Mesendoderm (in vitro differentiated cells): Measurements from ENCODE around the gene ZNF397.

Source experiments
- DNase-seq: peaks from one replicate; pipeline ENCODE4 v3.0.0; 2013
- H2AK5ac ChIP-seq: 2 replicates; pipeline ENCODE4 v1.6.1; 2013; ENCODE audit warnings: low read length, inconsistent platforms
- H2BK120ac ChIP-seq: 2 replicates; pipeline ENCODE4 v1.6.1; 2013; ENCODE audit warnings: low read depth, mild to moderate bottlenecking, low read length, moderate library complexity, mixed read lengths
- H2BK15ac ChIP-seq: replicated peaks from 2 replicates; pipeline ENCODE4 v1.6.1; 2013; ENCODE audit warnings: low read depth, mild to moderate bottlenecking, moderate library complexity
- H2BK5ac ChIP-seq: 2 replicates; pipeline ENCODE4 v1.6.1; 2013; ENCODE audit warnings: low read length, inconsistent platforms
- H3K18ac ChIP-seq: 2 replicates; pipeline ENCODE4 v1.6.1; 2013; ENCODE audit warnings: mild to moderate bottlenecking, low read length, mixed read lengths
- H3K23ac ChIP-seq: one replicate; pipeline ENCODE4 v1.6.1; 2013; ENCODE audit warnings: low read length
- H3K27ac ChIP-seq: 2 replicates; pipeline ENCODE4 v1.5.1; 2013; ENCODE audit warnings: low read depth, mild to moderate bottlenecking, inconsistent platforms, low read length, moderate library complexity
- H3K27me3 ChIP-seq: 2 replicates; pipeline ENCODE4 v1.6.1; 2013; ENCODE audit warnings: low read length, control low read depth, mild to moderate bottlenecking, inconsistent platforms; ENCODE audit not compliant: insufficient read depth, poor library complexity
- H3K36me3 ChIP-seq: 2 replicates; pipeline ENCODE4 v1.6.1; 2013; ENCODE audit warnings: low read length, inconsistent platforms; ENCODE audit not compliant: control insufficient read depth, insufficient read depth
- H3K4ac ChIP-seq: one replicate; pipeline ENCODE4 v1.6.1; 2013; ENCODE audit warnings: low read depth, mild to moderate bottlenecking, low read length, moderate library complexity
- H3K4me1 ChIP-seq: 2 replicates; pipeline ENCODE4 v1.6.1; 2013; ENCODE audit warnings: low read depth, low read length, inconsistent platforms; ENCODE audit not compliant: control insufficient read depth
- H3K4me2 ChIP-seq: 2 replicates; pipeline ENCODE4 v1.6.1; 2013; ENCODE audit warnings: low read length
- H3K4me3 ChIP-seq: 2 replicates; pipeline ENCODE4 v1.5.1; 2013; ENCODE audit warnings: mild to moderate bottlenecking, low read length
- H3K56ac ChIP-seq: one replicate; pipeline ENCODE4 v1.6.1; 2013; ENCODE audit warnings: low read length
- H3K79me1 ChIP-seq: 2 replicates; pipeline ENCODE4 v1.6.1; 2013; ENCODE audit warnings: low read length, inconsistent platforms
- H3K79me2 ChIP-seq: 2 replicates; pipeline ENCODE4 v1.6.1; 2013; ENCODE audit warnings: mild to moderate bottlenecking, low read length; ENCODE audit not compliant: control insufficient read depth, insufficient read depth
- H3K9ac ChIP-seq: 2 replicates; pipeline ENCODE4 v1.6.1; 2013; ENCODE audit warnings: low read length, inconsistent platforms
- H4K5ac ChIP-seq: one replicate; pipeline ENCODE4 v1.6.1; 2013; ENCODE audit warnings: low read length
- H4K8ac ChIP-seq: one replicate; pipeline ENCODE4 v1.6.1; 2013; ENCODE audit warnings: low read depth, mild to moderate bottlenecking, control low read depth, low read length, moderate library complexity
- WGBS: extraction: QIAGEN DNeasy Blood & Tissue Kit; methylation state at CpG from one replicate; pipeline ENCODE4 v1.1.7; 2013; ENCODE audit warnings: low lambda C conversion rate, missing lambda C conversion rate; ENCODE audit not compliant: insufficient coverage; ENCODE audit errors: extremely low coverage; 5-methylcytosine and 5-hydroxymethylcytosine counted together

The ZNF397 gene

DNA sequence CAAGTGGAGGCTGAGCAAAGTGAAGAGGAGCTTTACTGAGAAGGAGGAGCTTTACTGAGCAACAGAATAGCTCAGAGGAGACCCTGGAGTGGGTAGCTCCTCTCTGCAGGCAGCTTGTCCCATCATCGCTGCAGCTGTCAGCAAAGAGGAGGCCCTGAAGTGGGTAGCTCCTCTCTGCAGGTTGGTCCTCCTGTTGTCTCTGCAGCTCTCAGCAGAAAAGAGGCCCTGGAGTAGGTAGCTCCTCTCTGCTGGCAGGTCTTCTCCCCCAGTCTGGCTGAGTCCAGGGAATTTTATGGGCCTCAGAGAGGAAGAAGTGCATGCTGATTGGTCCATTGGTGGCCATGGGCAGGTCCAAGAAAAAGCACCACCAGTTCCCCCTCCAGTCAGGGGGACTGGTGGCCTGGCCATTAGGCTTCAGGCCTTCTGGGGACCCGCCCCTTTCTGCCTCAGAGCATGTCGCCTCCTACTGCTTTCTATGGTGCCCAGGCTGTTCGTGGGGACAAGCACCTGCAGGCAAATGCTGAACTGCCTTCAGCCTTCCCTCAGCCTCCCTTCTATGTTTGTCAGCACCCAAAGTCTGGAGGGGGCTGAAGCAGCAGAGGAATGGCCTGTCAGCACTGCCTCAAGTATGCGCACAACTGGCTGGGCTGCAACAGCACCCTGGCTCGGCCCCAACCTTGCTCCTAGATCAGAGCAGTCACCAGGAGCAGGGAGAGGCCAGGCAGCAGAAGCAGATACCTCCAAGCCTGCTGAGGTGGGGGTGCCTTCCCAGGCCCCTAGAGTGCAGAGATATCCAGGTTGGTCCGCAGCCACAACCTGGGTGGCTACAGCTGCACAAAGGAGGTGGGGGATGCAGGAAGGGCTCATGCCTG is 43.3 kb downstream of the ZNF397 start:
- H3K36me3 ChIP-seq, result no peaks in the 10 kb centered on the region
- no peak overlapping the region for H3K9ac ChIP-seq
- no peak overlapping the region for H3K4ac ChIP-seq
- H4K8ac ChIP-seq, result no peak overlapping the region
- no peak overlapping the region for H3K4me3 ChIP-seq
- H2BK15ac ChIP-seq, result no peak overlapping the region
- no peaks in the 10 kb centered on the region for H3K79me1 ChIP-seq
- no peak overlapping the region for H3K56ac ChIP-seq
- no peak overlapping the region for H3K18ac ChIP-seq
- H3K4me2 ChIP-seq, result no peak overlapping the region
- peak; percentile 61 for DNase-seq
- no peak overlapping the region for H2BK5ac ChIP-seq
- no peaks in the 10 kb centered on the region for H3K79me2 ChIP-seq
- no peaks in the 10 kb centered on the region for H3K4me1 ChIP-seq
- no peak overlapping the region for H2AK5ac ChIP-seq
- no peak overlapping the region for H2BK120ac ChIP-seq
- no peak overlapping the region for H3K23ac ChIP-seq
- no peaks in the 10 kb centered on the region for H3K27me3 ChIP-seq
- WGBS, result no CpG with 5 or more reads among the region's 7 CpGs
- no peak overlapping the region for H3K27ac ChIP-seq
- H4K5ac ChIP-seq, result no peak overlapping the region

DNA sequence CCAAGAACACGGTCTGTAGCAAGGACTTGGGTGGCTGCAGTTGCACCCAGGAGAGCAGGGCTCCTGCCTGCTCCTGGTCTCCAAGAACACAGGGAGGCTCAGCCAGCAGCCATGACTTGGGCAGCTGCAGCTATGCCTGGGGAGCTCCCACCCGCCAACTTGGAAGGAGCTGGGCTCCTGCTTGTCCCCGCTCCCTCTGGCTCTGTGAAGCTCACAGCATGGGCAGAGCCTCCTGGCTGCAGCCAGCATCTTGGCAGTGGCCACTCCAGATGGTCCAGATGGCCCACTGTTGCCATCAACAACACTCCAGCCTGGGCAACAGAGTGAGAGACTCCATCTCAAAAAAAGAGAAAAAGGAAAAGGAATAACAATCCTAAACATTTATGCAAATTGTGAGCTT is 44.0 kb downstream of the ZNF397 start:
- Histone ChIP-seq H2AK5ac (no peak overlapping the region), H2BK15ac (no peak overlapping the region), H3K4me3 (no peak overlapping the region), H3K18ac (no peak overlapping the region), H3K23ac (no peak overlapping the region), H3K79me1 (no peaks in the 10 kb centered on the region), H2BK120ac (no peak overlapping the region), H2BK5ac (no peak overlapping the region), H3K36me3 (no peaks in the 10 kb centered on the region), H3K4me2 (no peak overlapping the region), H3K4ac (no peak overlapping the region), H3K9ac (no peak overlapping the region), H4K8ac (no peak overlapping the region), H4K5ac (no peak overlapping the region), H3K79me2 (no peaks in the 10 kb centered on the region), H3K56ac (no peak overlapping the region), H3K27me3 (no peaks in the 10 kb centered on the region), H3K4me1 (peaks cover 3% of the 10 kb centered on the region), H3K27ac (no peak overlapping the region)
- WGBS, result no CpG with 5 or more reads among the region's 3 CpGs
- no peak for DNase-seq

DNA sequence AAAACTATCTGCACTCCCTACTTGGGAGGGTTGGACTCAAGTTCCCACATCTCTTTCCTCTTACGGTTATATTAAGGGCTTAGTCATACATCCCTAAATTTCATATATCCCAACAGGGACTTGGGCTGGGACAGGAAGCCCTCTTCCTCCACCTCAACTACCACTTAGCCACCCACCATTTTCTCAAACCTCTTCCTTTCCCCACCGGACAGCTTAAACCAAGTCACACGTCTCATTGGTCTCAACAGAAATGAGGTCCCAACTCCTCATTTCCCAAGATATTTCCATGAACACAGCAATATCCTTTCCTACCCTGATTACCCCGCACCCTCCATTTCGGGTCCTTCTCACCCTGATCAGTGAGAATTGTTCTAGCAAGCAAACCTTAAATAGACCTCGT is 48.5 kb downstream of the ZNF397 start:
- no CpG with 5 or more reads among the region's 6 CpGs for WGBS
- Histone ChIP-seq H3K36me3 (no peaks in the 10 kb centered on the region), H2AK5ac (peak overlapping the region; percentile 6), H3K27me3 (no peaks in the 10 kb centered on the region), H3K23ac (no peak overlapping the region), H3K79me2 (peaks cover 10% of the 10 kb centered on the region), H3K18ac (no peak overlapping the region), H4K5ac (peak overlapping the region; percentile 9), H3K79me1 (peaks cover 12% of the 10 kb centered on the region), H3K4ac (peak overlapping the region; percentile 62), H3K27ac (peak overlapping the region; percentile 79), H3K9ac (peak overlapping the region; percentile 72), H3K4me3 (peak overlapping the region; percentile 55), H3K4me1 (peaks cover 3% of the 10 kb centered on the region), H3K4me2 (peak overlapping the region; percentile 58), H2BK15ac (no peak overlapping the region), H4K8ac (peak overlapping the region; percentile 57), H2BK5ac (peak overlapping the region; percentile 4), H2BK120ac (no peak overlapping the region), H3K56ac (peak overlapping the region; percentile 82)
- DNase-seq, result no peak

GRCh38 chr18:35289727-35290093 is 48.9 kb downstream of the ZNF397 start:
- peaks cover 10% of the 10 kb centered on the region for H3K79me2 ChIP-seq
- no peak overlapping the region for H2BK15ac ChIP-seq
- H3K4me3 ChIP-seq, result peak overlapping the region; percentile 55
- peak overlapping the region; percentile 58 for H3K4me2 ChIP-seq
- H3K23ac ChIP-seq, result no peak overlapping the region
- H2AK5ac ChIP-seq, result no peak overlapping the region
- H3K9ac ChIP-seq, result peak overlapping the region; percentile 72
- peak overlapping the region; percentile 4 for H2BK5ac ChIP-seq
- H3K56ac ChIP-seq, result peak overlapping the region; percentile 82
- no CpG with 5 or more reads among the region's 8 CpGs for WGBS
- no peak overlapping the region for H2BK120ac ChIP-seq
- H3K27ac ChIP-seq, result peak overlapping the region; percentile 79
- peaks cover 12% of the 10 kb centered on the region for H3K79me1 ChIP-seq
- H3K4me1 ChIP-seq, result peaks cover 3% of the 10 kb centered on the region
- no peaks in the 10 kb centered on the region for H3K36me3 ChIP-seq
- H4K8ac ChIP-seq, result peak overlapping the region; percentile 57
- peak overlapping the region; percentile 62 for H3K4ac ChIP-seq
- no peaks in the 10 kb centered on the region for H3K27me3 ChIP-seq
- peak overlapping the region; percentile 9 for H4K5ac ChIP-seq
- no peak for DNase-seq
- H3K18ac ChIP-seq, result no peak overlapping the region

DNA sequence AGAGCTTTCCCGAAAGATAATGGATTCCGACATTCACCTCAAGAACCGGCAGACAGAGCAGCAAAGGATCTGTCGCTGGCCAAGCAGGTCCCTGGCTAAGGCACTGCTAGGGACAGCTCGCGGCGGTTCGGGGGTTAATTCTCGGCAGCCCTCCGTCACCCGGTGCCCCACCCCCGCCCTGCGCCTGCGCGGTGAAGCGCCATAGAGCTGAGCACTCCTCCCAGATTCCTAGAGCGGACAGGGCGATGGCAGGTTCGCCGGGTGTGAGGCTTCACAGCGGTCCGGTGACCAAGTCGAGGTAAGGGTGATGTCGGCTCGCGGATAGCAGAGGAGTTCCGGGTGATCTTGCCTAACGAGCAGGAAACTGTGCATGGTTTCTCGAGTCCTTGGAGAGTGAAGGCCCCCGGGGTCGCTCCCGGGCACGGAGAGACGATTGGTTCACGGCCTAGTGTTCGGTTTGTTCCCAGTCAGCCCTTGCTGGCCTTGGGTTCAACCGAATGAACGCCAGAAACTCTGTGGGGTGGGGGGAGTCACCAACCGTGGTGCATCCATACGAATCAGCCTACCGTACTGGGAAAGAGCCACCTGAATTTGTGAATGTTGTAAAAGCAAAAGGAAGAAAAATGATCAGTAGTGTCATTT is 49.4 kb downstream of the ZNF397 start, which contains the start of gene ZSCAN30:
TSS of gene ZSCAN30 (minus strand) at position 136 of the 642 bp plus-strand sequence. CDS start 25,877 bp downstream, outside the sequence.
- Histone ChIP-seq H4K5ac (peak within 1 kb of the TSS; percentile 9), H3K27me3 (no peaks in the 10 kb centered on the region), H2BK120ac (no peak within 1 kb of the TSS), H3K4me3 (peak within 1 kb of the TSS; percentile 88), H2AK5ac (peak within 1 kb of the TSS; percentile 6), H2BK5ac (peak within 1 kb of the TSS; percentile 4), H3K23ac (no peak within 1 kb of the TSS), H3K56ac (peak within 1 kb of the TSS; percentile 94), H3K36me3 (no peaks in the 10 kb centered on the region), H3K18ac (peak within 1 kb of the TSS; percentile 1), H2BK15ac (no peak within 1 kb of the TSS), H3K27ac (peak within 1 kb of the TSS; percentile 79), H4K8ac (peak within 1 kb of the TSS; percentile 57), H3K4ac (peak within 1 kb of the TSS; percentile 62), H3K4me2 (peak within 1 kb of the TSS; percentile 76), H3K79me2 (peaks cover 10% of the 10 kb centered on the region), H3K79me1 (peaks cover 12% of the 10 kb centered on the region), H3K4me1 (peaks cover 3% of the 10 kb centered on the region), H3K9ac (peak within 1 kb of the TSS; percentile 76)
- WGBS, result no CpG with 5 or more reads among the region's 41 CpGs
- DNase-seq, result peak; percentile 98
